Stimulated activated CD4-positive, alpha-beta T cell treated with anti-CD3 and anti-CD28 coated beads, Interleukin-12 subunit alpha, Interleukin-12 subunit beta, amount 100 ng/mL, for 48 hours (primary cell): Measurements from ENCODE around the gene CCDC9B.
A peak's percentile ranks its signal among the peaks of the same experiment; 100 is the strongest.

Source experiments
- DNase-seq, 3 donors: peaks; one replicate each; pipeline ENCODE4 v3.0.0-alpha.2; 2020; ENCODE audit warnings: low read depth in 2 of 3, low spot score in 1 of 3

Gene CCDC9B

DNA sequence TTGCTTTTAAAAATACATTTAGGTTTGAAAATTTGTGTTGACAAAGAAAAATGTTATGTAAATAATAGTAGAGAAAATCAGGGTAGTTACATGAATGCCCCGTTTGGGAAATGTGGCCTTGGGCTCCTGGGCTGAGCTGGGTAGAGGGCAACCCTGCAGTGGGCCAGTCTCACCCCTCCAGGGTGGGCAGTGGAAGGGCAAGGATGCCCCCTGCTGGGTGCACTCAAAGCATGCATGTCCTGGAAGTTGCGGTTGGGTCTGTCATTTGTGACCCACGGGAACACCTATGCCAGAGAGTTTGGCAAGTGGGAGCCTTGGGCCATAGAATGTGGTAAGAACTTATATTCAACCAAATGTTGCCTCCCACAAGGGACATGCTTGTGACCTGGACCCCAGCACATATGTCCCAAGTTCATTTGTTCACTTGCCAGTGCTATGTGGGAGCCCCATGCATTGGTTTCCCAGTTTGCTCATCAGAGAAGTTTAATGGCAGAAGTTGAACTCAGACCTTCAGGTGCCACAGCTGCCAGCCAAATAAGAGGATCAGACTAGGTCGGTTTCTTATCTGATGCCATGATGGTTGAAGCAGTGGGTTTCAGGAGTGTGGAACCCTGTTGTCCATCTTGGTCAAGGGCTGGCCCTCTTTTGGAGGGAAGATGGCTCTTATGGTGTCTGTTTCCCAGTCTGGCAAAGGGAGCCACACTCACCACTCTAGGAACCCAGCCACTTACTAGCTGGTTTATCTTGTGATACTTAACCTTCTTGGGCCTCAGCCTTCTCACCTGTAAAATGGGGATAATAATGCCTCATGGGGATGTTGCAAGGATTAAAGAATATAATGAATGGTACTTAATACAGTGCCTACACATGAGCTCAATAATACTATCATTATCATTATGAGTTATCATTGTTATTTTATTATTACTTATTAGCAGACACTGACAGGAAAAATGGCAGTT, 30.5 kb downstream of the CCDC9B start:
- peak; percentile 44 to 67 (median 59) for DNase-seq

DNA sequence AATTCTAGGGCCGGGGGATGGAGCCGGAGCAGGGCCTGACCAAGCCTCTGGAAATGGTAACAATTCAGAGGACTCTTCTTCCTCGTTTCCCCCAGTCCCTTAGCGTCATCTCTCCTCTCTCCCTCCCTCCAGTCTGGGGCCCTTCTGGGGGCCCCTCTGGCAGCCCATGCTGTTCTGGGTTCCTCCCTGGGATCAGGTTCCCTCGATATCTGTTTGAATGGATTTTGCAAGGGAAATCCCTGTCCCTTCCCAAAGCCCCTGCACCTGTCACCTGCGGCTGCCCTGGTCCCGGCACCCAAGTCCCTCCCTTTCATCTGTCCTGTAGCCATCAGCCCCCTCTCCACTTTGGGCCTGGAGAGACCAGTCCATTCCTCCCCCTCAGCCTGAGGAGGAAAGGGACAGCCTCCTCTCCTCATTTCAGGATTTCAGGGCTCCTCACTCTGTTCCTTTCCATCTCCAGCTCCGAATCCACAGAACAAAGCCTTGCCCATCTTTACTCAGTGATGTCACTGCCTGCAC, 31.3 kb downstream of the CCDC9B start:
- no peak for DNase-seq

DNA sequence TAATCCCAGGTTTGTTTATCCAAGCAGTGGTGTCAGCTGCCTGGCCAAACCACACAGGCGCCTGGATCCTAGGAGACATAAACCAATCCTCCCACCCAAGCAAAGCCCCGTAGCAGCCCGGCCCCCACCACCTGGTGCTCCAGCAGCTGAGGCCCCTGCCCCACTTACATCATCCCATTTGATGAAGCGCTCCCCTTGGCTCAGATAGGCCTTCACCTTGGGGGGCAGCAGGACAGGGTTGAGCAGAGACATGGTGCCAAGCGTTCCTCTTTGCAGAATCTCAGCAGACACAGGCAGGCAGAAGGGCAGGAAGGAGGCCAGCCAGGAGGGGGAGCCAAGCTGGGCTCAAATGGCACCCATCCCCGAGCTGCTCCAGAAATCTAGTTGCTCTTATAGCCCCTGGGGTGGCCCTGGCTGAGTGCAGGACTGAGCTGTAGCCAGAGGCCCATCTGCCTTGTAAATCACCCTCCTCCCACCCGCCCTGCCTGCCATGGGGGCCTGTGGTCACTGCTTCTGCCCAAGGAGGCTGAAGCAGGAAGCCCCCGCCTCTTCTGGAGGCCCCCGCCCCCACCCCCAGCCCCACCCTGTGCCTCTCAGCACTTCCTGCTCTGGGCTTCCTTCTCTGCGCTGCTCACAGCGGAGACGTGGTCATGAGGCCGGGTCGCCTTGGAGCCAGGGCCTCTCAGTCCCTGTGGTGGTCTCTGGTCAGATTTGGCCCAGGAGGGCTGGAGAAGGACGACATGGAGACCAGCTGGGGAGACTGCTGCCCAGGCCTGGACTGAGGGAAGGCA, 33.1 kb downstream of the CCDC9B start, which contains the start of gene PLCB2:
Gene PLCB2 (minus strand): TSS at position 515 of the 791 bp plus-strand sequence. CDS start 263 bp downstream, at position 252.
- peak; percentile 50 to 58 (median 55) for DNase-seq

DNA sequence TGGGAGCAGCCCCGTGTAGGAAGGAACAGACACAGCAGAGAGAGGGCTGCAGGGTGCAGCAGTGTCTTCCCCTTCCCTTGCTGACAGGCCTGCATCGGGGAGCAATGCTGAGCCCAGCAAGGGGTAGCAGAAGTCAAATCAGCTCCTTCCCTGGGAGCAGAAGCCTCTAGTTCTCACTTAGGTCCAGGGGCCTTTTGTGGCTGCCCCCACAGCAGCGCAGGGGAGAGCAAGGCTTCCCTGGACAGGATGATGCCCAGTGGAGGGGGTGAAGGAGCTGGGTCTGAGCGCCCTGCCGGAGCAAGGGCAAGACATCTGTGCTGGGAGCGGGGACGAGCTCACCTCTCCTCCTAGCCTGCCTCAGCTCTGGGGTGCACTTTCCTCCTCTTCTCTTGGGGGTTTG, 33.8 kb downstream of the CCDC9B start:
- DNase-seq = no peak

DNA sequence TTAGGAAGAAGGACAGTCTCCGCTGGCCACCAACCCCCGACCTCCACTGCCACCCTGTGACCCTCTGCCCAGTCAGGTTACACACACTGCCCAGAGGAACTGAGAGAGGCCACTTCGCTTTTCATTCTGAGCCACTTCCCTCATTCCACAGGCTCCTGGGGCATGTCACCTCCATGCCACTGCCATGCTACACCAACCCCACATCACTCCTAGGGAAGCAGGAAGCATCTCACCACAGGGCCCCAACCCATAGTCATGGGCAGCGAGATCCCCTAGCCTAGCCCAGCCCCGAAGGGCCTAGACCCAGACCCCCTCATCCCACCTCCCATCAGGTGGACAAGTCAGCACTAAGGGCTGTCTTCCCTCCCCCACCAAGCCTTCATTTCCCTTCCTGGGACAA, 34.4 kb downstream of the CCDC9B start:
- DNase-seq = no peak

DNA sequence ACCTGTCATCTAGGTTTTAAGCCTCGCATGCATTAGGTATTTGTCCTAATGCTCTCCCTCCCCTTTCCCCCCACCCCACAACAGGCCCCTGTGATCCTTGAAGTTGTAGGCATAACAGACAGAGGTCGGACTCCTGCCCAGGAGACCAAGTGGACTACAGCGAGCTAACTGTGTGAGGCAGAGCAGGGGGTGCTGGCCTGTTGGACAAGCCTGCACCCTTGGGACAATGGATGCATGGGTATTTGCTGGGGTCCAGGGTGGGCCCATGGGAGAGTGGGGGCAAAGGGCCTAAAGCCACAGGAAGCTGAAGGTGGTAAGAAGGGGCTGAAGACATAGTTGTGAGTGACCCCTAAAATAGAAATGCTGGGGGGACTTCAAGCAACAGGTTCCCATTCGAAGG, 35.5 kb downstream of the CCDC9B start:
- DNase-seq = no peak

DNA sequence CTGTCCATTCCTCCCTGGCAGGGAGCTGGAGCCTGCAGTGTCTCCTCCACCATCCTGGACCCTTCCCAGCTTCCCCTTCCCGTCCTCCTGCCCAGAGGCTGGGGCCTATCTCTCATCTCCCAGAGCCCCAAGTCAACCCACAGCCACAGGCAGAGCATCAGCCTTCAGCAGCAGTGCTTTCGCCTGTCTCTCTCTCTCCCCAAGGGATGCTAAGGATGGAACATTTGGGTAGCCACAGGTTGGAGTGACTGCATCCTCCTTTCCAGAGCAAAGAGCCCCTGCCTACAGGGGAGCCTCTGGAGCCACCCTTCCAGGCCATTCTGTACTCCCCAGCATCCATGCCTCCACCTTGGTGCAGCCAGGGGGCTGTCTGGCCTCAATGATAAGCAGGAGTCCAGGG, 37.2 kb downstream of the CCDC9B start:
- DNase-seq = no peak

DNA sequence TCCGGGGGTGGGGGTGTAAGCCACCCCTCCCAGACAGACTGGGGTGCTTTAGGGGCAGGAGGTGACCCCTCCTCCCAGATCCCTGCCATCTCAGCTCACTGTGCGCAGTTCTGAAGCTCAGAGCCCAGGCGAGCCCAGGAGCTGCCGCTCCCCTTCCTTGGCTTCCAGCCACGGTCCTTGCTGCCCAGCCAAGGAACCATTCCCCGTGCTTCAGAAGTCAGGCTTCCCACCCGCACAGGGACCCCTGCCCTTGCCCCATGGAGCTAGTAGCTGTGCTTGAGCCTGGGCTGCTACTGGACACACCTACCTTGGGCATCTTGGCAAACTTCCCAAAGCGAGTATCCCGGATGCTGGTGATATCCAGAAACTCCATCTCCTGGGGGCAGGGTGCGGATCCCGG, 37.8 kb downstream of the CCDC9B start:
- DNase-seq = no peak

DNA sequence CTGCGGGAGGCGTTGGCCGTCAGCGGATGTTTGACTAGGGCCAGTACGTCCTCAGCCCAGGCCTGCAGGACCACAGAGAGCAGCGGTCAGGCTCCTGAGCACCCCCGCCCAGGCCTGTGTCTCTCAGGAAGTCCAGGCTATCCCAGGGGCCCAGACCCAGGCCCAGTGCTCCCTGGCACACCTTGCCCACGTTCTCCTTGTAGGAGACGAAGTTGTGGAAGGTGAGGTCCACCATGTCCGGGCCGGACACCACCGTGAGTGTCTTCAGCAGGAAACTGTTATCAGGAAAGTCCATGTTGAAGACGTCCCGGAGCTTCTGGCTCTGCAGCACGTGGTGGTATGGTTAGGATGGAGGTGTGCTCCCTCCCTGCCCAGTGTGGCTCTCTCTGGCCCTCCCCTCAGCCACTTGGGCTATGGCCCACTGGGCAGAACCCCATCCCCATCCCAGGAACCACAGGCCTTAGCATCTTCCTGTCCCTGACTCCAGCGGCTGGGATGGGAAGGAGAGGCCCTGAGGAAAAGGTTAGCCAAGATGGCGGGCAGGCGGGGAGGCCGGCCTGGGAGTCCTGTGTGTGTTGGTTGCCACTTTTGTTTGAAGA, 38.4 kb downstream of the CCDC9B start:
- DNase-seq = no peak

DNA sequence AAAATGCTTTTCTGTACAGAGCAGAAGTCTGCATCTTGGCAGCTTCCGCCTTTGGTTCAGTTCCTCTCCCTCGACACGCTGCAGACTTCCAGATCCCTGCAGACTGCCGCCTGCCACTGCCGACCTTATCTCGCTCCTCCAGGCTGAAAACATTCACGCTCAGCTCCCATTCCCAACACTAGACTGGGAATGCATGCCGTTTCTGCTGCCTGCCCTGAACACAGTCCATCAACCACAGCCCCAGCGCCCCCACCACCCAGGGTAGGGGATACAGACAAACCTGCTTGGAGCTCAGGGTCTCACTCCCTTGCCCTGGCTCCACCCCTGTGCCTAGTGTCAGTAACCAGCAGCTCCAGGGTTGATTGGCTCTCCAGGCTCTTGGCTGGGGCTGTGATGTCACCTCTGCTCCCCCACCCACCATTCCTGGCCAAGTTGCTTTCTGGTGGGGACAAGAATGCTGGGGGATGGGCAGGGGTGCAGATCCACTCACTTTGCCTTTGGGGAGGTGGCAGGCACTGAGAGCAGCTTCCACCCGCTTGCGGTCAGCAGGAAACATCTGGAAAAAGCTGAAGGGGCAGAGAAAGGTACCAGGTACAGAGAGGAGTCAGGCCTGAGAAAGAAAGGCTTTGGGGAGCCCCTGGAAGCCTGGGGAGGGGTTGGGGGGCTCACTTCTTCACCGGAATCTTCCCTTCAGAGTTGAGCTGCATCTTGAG, 39.1 kb downstream of the CCDC9B start:
- DNase-seq = no peak

DNA sequence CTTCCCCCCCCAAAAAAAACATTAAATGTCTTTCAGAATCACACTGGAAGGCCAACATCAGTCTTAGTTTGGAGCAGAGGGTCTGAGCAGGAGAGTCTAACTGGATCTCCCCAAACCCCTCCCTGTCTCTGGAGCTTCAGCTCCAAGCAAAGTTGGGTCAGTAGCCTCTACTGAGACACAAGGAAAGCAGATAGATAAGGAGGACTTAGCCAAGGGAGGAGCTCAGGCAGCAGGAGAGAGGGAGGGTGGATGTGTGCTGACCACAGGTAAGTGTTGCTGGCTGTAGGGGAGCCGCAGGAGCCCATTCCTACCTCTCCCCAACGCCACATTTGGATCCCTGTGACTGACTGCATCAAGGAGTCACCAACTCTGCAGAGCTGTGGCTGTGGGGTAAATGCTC, 40.0 kb downstream of the CCDC9B start:
- no peak for DNase-seq

DNA sequence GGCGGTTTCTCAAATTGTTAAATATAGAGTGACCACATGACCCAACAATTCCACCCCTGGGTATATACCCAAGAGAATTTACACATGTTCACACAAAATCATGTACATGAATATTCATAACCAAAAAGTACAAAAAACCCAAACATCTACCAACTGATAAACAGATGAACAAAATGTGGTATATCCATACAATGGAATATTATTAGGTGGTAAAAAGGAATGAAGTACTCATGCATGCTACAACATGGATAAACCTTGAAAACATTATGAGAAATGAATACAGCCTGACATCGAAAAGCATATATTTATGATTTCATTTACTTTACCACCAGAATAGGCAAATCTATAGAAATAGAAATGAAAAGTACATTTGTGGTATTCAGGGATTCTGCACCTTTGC, 40.4 kb downstream of the CCDC9B start:
- no peak for DNase-seq

DNA sequence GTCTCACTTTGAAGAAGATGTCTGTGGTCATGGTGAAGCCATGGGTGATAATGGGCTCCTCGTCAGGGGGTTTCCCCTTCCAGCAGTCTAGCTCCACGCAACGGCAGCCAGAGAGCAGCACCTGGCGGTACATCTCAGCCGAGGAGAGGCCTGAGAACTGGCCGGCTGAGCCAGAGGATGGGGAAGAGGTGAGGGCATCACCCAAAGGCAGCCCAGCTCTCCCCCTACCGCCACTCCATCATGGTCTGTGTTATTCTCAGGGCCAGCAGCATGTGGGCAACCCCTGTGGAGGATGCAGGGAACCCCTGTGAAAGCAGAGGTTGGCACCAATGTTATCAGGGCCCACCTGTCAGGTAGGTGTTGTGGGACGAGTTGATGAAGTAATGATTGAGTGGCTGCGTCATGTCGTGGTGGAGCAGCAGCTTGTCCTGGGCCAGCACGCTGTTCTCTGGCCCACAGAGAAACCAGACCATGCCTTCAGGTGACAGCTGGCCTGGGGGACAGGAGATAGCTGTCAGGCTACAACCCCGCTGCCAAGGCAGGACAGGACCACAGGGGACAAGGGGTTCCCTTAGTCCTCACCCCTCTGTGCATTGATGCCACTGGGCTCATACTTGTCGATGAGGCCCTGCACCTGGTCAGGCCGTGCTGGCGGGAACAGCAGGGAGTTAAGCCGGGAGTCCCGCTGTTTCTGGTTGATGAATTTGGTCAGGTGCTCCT, 42.4 kb downstream of the CCDC9B start:
- DNase-seq = no peak

DNA sequence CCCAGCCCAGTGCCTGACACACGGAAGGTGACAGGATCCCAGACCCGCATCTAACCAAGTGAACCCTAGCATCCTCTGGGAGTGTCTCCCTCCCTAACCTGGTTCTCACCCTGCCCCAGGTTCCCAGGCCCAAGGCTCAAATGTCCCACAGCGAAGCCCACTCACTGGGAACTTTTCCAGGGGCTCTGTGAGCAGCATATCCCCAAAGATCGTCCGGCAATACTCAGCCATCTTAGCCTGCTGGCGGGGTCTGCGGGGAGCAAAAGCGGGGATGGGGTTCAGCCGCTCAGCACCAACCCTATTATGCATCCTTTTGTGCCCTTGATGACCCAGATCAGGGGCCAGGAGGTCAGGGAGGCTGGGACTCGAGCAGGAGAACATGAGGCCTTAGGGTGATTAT, 43.4 kb downstream of the CCDC9B start:
- DNase-seq = no peak

DNA sequence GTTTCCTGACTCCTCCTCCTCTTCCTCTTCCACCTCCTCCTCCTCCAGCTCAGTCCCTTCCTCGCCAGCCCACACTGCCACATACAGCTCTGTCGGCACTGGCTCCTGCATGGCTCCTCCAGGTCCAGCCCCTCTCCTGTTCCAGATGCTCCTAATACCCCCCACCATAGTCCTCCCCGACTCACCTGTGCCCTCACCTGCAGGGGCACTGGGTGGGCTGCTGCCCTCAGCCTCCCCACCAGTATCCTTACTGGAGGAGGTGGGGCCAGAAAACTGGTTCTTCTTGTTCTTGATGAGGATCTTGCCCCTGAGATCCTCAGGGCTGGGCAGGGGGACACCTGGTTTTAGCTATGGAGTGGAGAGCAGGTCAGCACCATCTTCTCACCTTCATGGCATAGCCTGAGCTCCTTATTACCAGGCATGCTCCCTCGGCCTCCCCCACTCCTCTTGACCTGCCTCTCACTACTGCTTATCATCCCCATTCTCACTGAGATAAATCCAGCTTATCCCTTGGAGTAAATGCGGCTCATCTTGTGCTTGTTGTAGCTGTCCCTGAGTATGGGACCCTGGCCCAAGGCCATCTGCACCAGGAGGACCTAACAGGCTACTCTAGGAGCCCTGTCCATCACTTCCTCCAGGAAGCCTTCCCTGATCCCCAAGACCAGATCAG, 44.0 kb downstream of the CCDC9B start:
- DNase-seq = no peak

DNA sequence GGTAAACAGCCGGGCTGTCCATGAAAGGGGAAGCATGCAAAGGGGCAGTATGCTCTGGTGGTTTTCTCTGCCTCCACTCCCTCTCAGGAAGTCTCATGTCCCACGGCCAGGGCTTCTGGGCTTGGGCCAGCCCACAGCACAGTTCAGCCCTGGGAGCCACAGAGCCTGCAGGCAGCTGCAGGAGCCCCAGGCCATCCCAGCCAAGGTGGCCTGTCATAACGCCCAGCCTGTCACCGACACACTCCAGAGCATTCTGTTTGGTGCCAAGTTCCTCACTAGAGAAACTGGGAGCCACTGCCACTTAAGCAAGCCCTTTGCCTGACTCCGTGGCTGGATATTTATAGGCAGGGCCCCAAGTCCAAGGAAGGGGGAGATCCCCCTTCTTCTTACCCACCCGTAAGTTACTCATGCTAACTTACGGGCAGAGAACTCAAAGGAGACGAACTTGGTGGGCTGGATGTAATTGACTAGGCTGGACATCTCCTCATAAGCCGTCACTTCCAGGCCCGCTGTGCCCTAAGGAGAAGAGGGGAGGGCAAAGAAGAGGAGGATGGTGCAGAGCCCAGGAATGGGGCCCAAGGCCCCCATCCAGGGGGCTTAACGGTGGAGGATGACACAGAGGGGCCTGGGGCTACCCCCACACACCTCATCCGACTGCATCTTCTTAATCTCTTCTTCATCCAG, 44.7 kb downstream of the CCDC9B start:
- no peak for DNase-seq

DNA sequence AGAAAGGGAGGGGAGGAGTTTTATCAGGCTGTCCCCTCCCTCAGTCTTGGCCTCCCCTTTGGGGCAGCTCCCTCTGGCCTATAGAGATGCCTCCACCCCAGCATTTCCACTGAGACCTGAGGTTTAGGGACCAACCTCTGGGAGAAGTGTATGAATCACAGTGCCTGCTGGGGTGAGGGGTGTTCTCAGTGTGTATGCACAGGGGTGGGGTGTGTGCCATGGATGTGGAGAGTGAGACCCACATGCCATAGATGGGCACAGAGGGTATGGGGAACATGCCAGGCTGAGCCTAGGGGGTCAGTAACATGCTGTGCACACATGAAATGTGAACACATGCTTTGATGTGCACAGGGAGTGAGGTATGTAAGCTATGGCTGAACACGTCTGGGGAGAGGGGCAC, 45.4 kb downstream of the CCDC9B start:
- no peak for DNase-seq

DNA sequence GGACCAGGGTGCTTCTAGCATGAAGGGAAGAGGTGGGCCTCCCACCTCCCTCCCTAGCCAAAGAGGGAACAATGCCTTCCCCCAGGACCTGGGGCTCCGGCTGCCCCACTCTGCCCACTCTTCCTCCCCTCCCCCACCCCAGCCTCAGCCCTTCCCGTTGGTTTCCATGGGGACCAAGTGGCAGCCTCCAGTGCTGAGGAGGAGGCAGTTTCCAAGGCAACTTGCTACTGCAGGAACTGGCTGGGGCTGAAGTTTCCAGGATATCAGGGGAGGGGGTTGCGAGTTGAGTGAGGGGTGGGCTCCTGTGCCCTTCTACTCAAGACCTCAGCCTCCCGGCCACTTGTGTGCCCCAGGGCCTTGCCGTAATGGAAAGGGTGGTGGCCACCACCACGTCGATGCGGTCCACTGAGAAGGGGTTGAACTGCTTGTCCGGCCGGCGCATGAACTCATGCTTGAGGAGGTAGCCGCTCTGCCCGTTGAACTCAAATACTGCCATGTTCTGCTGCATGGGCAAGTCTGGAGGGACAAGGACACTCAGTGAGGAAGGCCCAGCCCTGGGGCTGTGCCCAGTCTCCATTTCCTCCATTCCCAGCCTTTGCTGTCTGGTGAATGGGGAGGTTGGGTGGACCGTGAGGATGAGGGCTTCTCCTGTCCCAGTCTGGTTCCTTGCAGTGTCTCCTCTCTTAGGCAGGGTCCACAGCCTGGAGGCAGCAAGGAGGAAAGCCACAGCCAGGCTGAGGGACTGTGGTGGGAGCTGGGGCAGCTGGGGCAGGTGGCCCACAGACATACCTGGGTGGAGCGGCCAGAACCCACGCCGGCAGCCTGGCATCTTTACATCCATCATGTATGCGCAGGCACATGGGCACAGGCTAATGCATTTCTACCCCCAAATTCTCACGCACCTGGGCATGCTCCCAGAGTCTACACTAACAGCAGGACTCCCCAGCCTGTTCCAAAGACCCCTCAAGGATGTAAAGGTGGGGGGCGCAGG, 46.5 kb downstream of the CCDC9B start:
- DNase-seq = no peak
